ENCODE measurements around the gene WDR90. TPM values are rescaled to one million over a fixed set of nuclear protein-coding genes. Genes with fewer than 3 reads are reported as not detected.

Gene WDR90
- total RNA-seq, 1 donor from 2014 or later = 77.2 TPM

DNA sequence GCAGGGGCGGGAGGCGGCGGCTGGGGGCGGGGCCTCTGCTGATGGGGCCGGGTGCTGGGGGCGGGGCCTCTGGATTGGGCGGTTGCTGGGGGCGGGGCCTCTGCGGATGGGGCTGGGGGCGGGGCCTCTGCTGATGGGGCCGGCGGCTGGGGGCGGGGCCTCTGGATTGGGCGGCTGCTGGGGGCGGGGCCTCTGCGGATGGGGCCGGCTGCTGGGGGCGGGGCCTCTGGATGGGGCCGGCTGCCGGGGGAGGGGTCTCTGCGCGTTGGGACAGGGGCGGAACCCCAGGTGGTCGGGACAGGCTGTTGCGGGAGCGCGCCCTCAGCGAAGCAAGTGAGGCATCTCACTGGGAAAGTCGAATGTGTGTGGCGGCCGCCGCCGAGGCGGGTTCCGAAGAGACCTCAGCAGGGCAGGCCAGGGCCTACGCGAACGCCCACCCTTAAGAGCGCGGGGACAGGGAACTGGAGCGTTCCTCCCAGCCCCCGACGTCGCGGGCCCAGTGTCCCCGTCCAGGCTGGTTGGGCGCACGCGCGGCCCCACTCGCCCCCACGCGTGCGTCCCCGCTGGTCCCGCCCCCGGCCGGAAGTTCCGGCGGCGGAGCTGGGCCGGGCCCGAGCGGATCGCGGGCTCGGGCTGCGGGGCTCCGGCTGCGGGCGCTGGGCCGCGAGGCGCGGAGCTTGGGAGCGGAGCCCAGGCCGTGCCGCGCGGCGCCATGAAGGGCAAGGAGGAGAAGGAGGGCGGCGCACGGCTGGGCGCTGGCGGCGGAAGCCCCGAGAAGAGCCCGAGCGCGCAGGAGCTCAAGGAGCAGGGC, 30.9 kb downstream of the WDR90 start, which contains the start of gene STUB1:
STUB1 (plus strand) TSS at position 597 of the 811 bp plus-strand sequence; CDS start at position 713, 116 bp downstream.
- H3K9me3 Mint-ChIP-seq = no peaks in the 10 kb centered on the region
- intact Hi-C loops (cut with micrococcal nuclease) = loop anchor here (5.0 kb wide), 2 partner anchors 43 to 93 kb away; partner anchors contain the start of gene METTL26
- peaks cover 25% of the 10 kb centered on the region for H3K36me3 Mint-ChIP-seq (ENCODE audit: low read depth)
- H3K27me3 Mint-ChIP-seq (ENCODE audit: low read depth) = peaks cover 3% of the 10 kb centered on the region
- peak within 1 kb of the TSS; percentile 82 for H3K4me3 Mint-ChIP-seq (ENCODE audit: low read depth)
- DNase-seq (ENCODE audit: low spot score) = peak; percentile 82
- H3K4me1 Mint-ChIP-seq (ENCODE audit: low read depth) = peaks cover 12% of the 10 kb centered on the region
- peak within 1 kb of the TSS; percentile 78 for H3K27ac Mint-ChIP-seq

DNA sequence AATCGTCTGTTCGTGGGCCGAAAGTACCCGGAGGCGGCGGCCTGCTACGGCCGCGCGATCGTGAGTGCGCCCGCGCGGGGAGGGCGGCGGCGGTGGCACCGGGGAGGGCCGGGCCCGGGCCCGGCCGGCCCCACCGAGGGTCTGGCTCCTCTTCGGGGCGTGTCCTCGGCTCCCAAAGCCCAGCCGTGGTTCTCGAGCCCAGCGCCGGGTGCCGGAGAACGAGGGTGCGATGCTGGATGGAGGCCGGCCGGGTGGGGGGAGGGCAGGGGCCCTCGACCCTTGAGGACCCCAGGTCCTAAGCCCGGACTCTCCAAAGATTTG, 31.4 kb downstream of the WDR90 start:
- no peaks in the 10 kb centered on the region for H3K27me3 Mint-ChIP-seq (ENCODE audit: low read depth)
- H3K9me3 Mint-ChIP-seq = no peaks in the 10 kb centered on the region
- H3K36me3 Mint-ChIP-seq (ENCODE audit: low read depth) = peaks cover 25% of the 10 kb centered on the region
- no peak for DNase-seq (ENCODE audit: low spot score)
- no peak overlapping the region for H3K27ac Mint-ChIP-seq
- intact Hi-C loops (cut with micrococcal nuclease) = loop anchor here (5.0 kb wide), 2 partner anchors 43 to 93 kb away; partner anchors contain the start of gene METTL26
- peaks cover 12% of the 10 kb centered on the region for H3K4me1 Mint-ChIP-seq (ENCODE audit: low read depth)
- peak overlapping the region; percentile 76 for H3K4me3 Mint-ChIP-seq (ENCODE audit: low read depth)

DNA sequence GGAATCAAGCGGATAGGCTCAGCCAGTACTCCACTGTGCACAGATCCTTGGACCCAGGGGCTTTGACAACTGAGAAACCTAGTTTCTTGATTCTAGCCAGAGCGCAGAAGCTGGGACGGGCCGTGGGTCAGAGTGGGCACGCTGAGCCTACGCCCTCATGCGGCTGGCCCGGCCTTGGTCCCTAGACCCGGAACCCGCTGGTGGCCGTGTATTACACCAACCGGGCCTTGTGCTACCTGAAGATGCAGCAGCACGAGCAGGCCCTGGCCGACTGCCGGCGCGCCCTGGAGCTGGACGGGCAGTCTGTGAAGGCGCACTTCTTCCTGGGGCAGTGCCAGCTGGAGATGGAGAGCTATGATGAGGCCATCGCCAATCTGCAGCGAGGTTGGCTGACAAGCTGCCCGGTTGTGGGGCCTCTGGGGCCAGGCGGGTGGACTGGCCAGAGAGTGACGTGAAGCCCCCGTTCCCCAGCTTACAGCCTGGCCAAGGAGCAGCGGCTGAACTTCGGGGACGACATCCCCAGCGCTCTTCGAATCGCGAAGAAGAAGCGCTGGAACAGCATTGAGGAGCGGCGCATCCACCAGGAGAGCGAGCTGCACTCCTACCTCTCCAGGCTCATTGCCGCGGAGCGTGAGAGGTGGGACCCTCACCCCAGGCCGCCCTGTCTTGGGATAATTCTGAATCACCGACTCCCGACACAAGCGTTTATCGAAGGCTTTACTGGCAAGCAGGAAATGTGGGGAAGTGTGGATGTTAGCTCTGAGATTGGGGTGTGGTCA, 32.0 kb downstream of the WDR90 start:
- intact Hi-C loops (cut with micrococcal nuclease) = loop anchor here (5.0 kb wide), 2 partner anchors 44 to 94 kb away; partner anchors contain the start of gene METTL26
- Mint-ChIP-seq H3K4me3 (ENCODE audit: low read depth) (peak overlapping the region; percentile 76), H3K9me3 (no peaks in the 10 kb centered on the region), H3K4me1 (ENCODE audit: low read depth) (peaks cover 14% of the 10 kb centered on the region), H3K27me3 (ENCODE audit: low read depth) (no peaks in the 10 kb centered on the region), H3K36me3 (ENCODE audit: low read depth) (peaks cover 30% of the 10 kb centered on the region), H3K27ac (no peak overlapping the region)
- DNase-seq (ENCODE audit: low spot score) = no peak

DNA sequence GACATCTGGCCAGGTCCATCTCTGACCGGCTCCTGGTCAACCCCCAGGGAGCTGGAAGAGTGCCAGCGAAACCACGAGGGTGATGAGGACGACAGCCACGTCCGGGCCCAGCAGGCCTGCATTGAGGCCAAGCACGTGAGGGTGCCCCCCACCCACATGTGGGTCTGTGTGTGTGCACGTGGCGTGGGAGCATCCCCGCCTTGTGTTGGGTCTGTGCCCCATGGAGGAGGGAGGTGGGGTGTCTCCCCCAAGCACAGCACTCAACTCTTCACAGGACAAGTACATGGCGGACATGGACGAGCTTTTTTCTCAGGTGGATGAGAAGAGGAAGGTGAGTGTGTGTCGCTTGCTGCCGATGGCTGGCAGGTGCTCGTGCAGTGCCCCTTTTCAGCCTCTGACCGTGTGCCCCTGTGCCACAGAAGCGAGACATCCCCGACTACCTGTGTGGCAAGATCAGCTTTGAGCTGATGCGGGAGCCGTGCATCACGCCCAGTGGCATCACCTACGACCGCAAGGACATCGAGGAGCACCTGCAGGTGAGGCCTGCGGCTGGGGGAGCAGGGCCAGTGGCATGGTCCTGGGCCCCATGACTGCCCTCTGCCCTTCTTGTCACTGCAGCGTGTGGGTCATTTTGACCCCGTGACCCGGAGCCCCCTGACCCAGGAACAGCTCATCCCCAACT, 32.7 kb downstream of the WDR90 start:
- Mint-ChIP-seq H3K4me3 (ENCODE audit: low read depth) (peak overlapping the region; percentile 76), H3K4me1 (ENCODE audit: low read depth) (peaks cover 14% of the 10 kb centered on the region), H3K36me3 (ENCODE audit: low read depth) (peaks cover 32% of the 10 kb centered on the region), H3K27me3 (ENCODE audit: low read depth) (no peaks in the 10 kb centered on the region), H3K9me3 (no peaks in the 10 kb centered on the region), H3K27ac (no peak overlapping the region)
- intact Hi-C loops (cut with micrococcal nuclease) = loop anchor here (5.0 kb wide), 2 partner anchors 45 to 95 kb away; partner anchors contain the start of gene METTL26
- no peak for DNase-seq (ENCODE audit: low spot score)

DNA sequence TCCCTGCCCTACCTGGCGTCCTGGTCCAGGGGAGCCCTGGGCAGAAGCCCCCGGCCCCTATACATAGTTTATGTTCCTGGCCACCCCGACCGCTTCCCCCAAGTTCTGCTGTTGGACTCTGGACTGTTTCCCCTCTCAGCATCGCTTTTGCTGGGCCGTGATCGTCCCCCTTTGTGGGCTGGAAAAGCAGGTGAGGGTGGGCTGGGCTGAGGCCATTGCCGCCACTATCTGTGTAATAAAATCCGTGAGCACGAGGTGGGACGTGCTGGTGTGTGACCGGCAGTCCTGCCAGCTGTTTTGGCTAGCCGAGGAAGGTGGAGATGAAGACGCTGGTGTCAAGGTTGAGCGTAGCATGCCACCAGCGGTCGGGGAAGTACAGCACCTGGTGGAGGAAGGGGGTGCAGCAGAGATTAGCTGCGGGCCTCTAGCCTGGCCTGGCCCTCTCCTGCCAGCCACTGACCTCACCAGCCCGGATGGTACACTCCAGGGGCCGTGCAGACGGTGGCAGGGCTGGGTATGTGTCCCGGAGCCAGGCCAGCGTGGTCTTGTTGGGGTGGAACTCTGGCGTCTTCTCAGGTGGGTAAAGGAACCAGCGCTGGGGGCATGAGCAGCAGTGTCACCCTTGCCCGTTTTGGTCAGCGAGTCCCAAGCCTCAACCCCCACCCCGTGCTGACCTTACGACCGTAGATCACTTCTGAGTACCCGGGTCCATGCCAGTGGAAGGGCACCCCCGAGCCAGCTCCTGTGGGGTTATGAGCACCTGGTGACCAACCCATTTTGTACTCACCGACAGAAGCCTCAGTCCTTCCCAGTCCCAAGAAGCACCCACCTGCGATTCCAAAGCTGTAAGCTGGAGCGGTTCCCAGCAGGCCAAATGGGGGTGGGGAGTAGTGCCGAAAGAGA, 33.6 kb downstream of the WDR90 start:
- Mint-ChIP-seq H3K27ac (no peak overlapping the region), H3K9me3 (no peaks in the 10 kb centered on the region), H3K4me3 (ENCODE audit: low read depth) (peak overlapping the region; percentile 76), H3K27me3 (ENCODE audit: low read depth) (no peaks in the 10 kb centered on the region), H3K36me3 (ENCODE audit: low read depth) (peaks cover 32% of the 10 kb centered on the region), H3K4me1 (ENCODE audit: low read depth) (peaks cover 14% of the 10 kb centered on the region)
- intact Hi-C loops (cut with micrococcal nuclease) = loop anchor here (5.0 kb wide), 2 partner anchors 45 to 95 kb away; partner anchors contain the start of gene METTL26
- DNase-seq (ENCODE audit: low spot score) = no peak

DNA sequence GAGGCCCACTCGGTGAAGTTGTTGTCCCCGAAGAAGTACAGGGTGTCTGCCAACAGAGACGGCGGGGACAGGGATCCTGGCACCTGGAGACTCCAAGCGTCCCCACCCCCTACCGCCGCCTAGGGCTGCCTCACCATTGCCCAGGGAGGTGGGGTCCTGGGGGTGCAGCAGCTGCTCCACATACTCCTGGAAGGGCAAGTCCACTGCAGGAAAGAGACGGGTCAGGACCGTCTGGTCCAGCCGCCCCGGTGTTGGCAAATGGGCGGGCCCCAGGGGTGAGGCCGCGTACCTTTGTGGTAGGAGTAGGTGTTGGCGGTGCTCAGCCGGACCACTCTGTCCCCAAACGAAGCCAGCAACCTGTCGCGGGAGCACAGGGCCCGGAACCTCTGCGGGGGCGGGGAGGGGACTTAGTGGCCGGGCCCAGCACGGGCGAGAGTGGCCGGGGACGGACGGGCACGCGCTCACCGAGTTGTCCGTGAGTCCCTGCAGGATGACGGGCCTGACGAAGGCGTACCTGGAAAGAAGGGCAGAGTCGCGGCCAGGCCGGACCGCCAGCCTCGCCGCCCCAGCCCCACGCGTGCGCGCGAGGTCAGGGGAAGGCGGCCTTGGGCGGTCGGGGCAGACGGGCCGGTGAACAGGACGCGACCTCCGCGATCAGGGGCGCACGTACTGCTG, 34.4 kb downstream of the WDR90 start:
- H3K27ac Mint-ChIP-seq = peak overlapping the region; percentile 52
- H3K36me3 Mint-ChIP-seq (ENCODE audit: low read depth) = peaks cover 32% of the 10 kb centered on the region
- DNase-seq (ENCODE audit: low spot score) = no peak
- H3K4me1 Mint-ChIP-seq (ENCODE audit: low read depth) = peaks cover 14% of the 10 kb centered on the region
- H3K9me3 Mint-ChIP-seq = no peaks in the 10 kb centered on the region
- peak overlapping the region; percentile 76 for H3K4me3 Mint-ChIP-seq (ENCODE audit: low read depth)
- H3K27me3 Mint-ChIP-seq (ENCODE audit: low read depth) = no peaks in the 10 kb centered on the region
- intact Hi-C loops (cut with micrococcal nuclease) = loop anchor here (5.0 kb wide), 2 partner anchors 46 to 96 kb away; partner anchors contain the start of gene METTL26

DNA sequence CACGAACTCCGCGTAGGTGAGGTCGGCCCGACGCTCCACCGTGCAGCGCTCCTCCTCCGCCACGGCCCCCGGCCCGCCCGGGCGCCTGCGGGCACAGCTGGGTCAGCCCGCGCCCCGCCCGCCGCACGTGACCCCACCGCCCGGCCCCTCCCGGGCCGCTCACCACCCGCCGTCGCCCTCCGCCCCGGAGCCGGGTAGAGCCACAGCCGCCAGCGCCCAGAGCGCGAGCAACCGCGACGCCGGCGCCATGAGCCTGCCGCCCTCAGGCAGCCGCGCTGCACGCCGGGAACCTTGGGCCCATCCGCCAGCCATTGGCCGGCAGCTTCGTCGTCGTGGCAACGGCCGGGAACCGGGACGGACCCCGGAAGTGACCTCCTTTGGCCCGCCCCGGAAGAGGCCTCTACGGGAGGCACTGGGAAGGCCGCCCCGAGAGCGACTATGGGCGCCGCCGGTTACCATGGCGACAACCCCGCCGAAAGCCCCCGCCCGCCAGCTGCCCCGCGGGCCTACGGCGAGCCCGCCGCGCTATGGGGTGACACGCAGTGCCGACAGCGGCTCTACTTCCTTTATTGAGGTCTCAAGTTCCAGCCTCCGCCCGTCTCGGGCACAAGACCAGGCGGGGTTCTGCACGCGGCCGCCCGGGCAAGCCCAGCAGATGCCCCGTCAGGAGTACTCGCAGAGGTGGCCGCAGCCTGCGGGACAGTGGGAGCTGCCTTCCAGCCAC, 35.1 kb downstream of the WDR90 start, which contains the start of gene JMJD8:
JMJD8 (minus strand) TSS at position 264 of the 724 bp plus-strand sequence; CDS start at position 249, 15 bp downstream.
- intact Hi-C loops (cut with micrococcal nuclease) = loop anchor here (5.0 kb wide), 2 partner anchors 47 to 97 kb away; partner anchors contain the start of gene METTL26
- Mint-ChIP-seq H3K4me3 (ENCODE audit: low read depth) (peak within 1 kb of the TSS; percentile 76), H3K36me3 (ENCODE audit: low read depth) (peaks cover 32% of the 10 kb centered on the region), H3K27me3 (ENCODE audit: low read depth) (no peaks in the 10 kb centered on the region), H3K4me1 (ENCODE audit: low read depth) (peaks cover 15% of the 10 kb centered on the region), H3K9me3 (no peaks in the 10 kb centered on the region), H3K27ac (peak within 1 kb of the TSS; percentile 52)
- DNase-seq (ENCODE audit: low spot score) = peak; percentile 95

DNA sequence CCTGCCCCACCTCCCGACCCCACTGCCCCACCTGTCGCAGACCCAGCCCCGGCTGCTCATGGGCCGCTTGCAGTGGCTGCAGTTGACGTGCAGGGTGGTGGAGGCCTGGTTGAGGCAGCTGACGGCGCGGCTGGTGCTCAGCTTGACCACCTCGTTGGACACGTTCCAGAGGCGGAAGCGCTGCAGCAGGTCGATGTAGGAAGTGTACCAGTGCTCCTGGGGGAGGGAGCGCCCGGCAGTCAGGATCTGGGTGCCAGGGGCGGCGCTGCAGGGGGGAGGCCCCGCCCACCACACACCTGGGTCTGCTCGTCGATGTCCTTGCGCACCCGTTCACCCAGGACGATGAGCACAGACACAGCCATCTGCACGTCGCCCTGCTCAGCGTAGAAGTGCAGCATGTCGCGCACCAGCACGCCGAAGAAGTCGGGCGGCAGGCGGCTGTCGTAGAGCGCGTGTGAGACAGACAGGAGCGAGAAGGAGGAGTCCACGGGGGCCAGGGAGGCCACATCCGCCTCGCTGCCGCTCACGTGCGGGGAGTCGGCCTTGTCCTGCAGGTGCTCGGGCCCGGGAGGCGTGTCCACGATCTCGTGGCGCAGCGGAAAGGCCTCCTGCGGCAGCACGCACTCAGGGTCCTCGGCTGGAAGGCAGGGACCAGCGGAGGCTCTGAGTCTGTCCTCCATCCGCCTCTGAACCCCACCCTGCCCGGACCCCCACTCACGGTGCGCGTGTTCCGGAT, 36.0 kb downstream of the WDR90 start:
- DNase-seq (ENCODE audit: low spot score) = no peak
- H3K27me3 Mint-ChIP-seq (ENCODE audit: low read depth) = no peaks in the 10 kb centered on the region
- H3K4me1 Mint-ChIP-seq (ENCODE audit: low read depth) = peaks cover 18% of the 10 kb centered on the region
- H3K9me3 Mint-ChIP-seq = no peaks in the 10 kb centered on the region
- no peak overlapping the region for H3K27ac Mint-ChIP-seq
- no peak overlapping the region for H3K4me3 Mint-ChIP-seq (ENCODE audit: low read depth)
- intact Hi-C loops (cut with micrococcal nuclease) = loop anchor here (5.0 kb wide), 2 partner anchors 48 to 98 kb away; partner anchors contain the start of gene METTL26
- peaks cover 33% of the 10 kb centered on the region for H3K36me3 Mint-ChIP-seq (ENCODE audit: low read depth)

DNA sequence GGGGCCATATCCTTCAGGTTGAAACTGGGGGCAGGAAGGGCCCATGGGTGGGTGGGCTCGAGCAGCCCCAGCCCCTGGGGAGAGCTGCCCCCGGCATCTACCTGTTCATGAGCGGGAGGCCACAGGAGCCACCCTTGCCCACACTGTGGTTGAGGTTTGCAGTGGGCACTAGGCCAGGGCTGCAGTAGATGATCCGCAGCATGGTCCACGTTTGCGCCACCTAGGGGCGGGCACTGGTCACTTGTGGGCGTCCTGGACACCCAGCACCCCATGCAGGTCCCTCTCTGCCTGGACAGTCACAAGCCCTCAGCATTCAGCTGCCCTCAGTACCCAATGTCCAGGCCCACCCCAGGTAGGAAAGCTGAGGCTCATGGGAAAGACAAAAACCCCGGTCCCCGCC, 36.8 kb downstream of the WDR90 start:
- Mint-ChIP-seq H3K27ac (no peak overlapping the region), H3K36me3 (ENCODE audit: low read depth) (peaks cover 34% of the 10 kb centered on the region), H3K4me3 (ENCODE audit: low read depth) (peak overlapping the region; percentile 47), H3K4me1 (ENCODE audit: low read depth) (peaks cover 18% of the 10 kb centered on the region), H3K27me3 (ENCODE audit: low read depth) (no peaks in the 10 kb centered on the region), H3K9me3 (no peaks in the 10 kb centered on the region)
- intact Hi-C loops (cut with micrococcal nuclease) = no loop called here
- DNase-seq (ENCODE audit: low spot score) = no peak

DNA sequence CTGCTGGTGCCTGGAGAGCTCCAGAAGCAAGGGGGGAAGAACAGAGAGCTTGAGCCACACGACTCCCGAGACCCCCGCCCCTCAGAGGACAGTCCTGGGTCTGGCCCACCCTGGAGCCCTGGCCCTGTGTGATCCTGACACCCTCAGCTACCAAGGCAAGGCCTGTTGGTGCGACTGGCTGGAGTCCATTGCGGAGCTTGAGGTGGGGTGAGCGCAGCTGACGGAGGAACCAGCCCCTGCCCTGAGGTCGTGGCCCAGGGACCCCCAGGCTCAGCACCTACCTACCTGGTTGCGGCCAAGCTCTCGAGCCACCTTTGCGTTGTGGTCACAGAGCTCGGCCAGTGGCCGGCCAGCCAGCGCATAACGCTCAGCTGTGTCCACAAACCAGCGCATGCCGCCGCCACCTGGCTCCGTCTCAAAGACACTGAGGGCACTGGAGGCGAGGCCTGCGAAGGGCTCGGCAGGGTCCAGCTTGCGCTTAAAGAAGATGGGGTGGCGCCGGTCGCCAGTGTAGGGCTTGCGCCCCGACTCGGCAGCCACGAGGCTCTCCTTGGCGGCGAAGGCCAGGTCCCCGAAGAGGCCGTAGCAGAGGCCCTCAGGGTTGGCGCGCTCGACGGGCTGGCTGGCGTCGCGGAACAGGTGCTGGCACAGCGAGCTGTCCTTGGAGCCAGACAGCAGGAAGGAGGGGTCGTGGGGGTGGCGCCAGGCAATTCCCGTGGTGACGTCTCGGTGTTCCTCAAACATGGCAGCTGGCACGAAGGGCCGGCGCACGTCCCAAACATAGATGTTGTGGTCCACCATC, 37.5 kb downstream of the WDR90 start:
- H3K27ac Mint-ChIP-seq = no peak overlapping the region
- no peaks in the 10 kb centered on the region for H3K27me3 Mint-ChIP-seq (ENCODE audit: low read depth)
- no peak for DNase-seq (ENCODE audit: low spot score)
- intact Hi-C loops (cut with micrococcal nuclease) = no loop called here
- peak overlapping the region; percentile 47 for H3K4me3 Mint-ChIP-seq (ENCODE audit: low read depth)
- H3K4me1 Mint-ChIP-seq (ENCODE audit: low read depth) = peaks cover 13% of the 10 kb centered on the region
- peaks cover 28% of the 10 kb centered on the region for H3K36me3 Mint-ChIP-seq (ENCODE audit: low read depth)
- H3K9me3 Mint-ChIP-seq = no peaks in the 10 kb centered on the region

Measured in activated T-helper 2 cell treated with anti-CD3 and anti-CD28 coated beads, Interferon-gamma antibody, Interleukin-2, Interleukin-4, amounts not matched to agents 10 μg/mL and 5 μg/mL and 100 μg/mL, durations not matched to agents 14 hours and 24 hours and 36 hours (primary cell).